Type B pancreatic cell (in vitro differentiated cells): ENCODE measurements around the gene AADACL3. TPM values are rescaled to one million over a fixed set of nuclear protein-coding genes. Genes with fewer than 3 reads are reported as not detected.

Experiments
- DNase-seq: peaks from one replicate; pipeline ENCODE4 v3.0.0; 2021; ENCODE audit warnings: mixed read lengths; ENCODE audit not compliant: unreplicated experiment; ENCODE audit errors: extremely low spot score
- H3K27ac Mint-ChIP-seq: 2 replicates; pipeline ENCODE4 v1.8.0; 2021; ENCODE audit warnings: mild to moderate bottlenecking, mixed read lengths
- H3K27me3 Mint-ChIP-seq: 2 replicates; pipeline ENCODE4 v1.8.0; 2021; ENCODE audit warnings: mixed read lengths
- H3K36me3 Mint-ChIP-seq: 2 replicates; pipeline ENCODE4 v1.8.0; 2021; ENCODE audit warnings: mixed read lengths
- H3K4me1 Mint-ChIP-seq: one replicate; pipeline ENCODE4 v1.8.0; 2021; ENCODE audit warnings: mixed read lengths; ENCODE audit not compliant: unreplicated experiment
- H3K4me3 Mint-ChIP-seq: 2 replicates; pipeline ENCODE4 v1.8.0; 2021; ENCODE audit warnings: mild to moderate bottlenecking, mixed read lengths
- H3K9me3 Mint-ChIP-seq: 2 replicates; pipeline ENCODE4 v1.8.0; 2021; ENCODE audit warnings: mixed read lengths
- CTCF ChIP-seq: fragments of 200-600 bp; sonication (generic); conservative IDR thresholded peaks from 2 replicates; pipeline ENCODE4 v1.5.0; 2021; ENCODE audit warnings: antibody characterized with exemption, mild to moderate bottlenecking
- total RNA-seq: library from RNA; stranded (reverse); gene quantifications from 2 replicates; pipeline ENCODE4 v1.2.1, GENCODE V29; 2021; ENCODE audit warnings: low replicate concordance

The AADACL3 gene
- total RNA-seq, 1 donor from 2014 or later: not detected

GRCh38 chr1:12748778-12749355 is 33.0 kb downstream of the AADACL3 start:
- H3K36me3 Mint-ChIP-seq: peaks cover 7% of the 10 kb centered on the region
- TF ChIP-seq CTCF: no peak
- peaks cover 31% of the 10 kb centered on the region for H3K27me3 Mint-ChIP-seq
- no peak overlapping the region for H3K27ac Mint-ChIP-seq
- H3K4me3 Mint-ChIP-seq: no peak overlapping the region
- peaks cover 8% of the 10 kb centered on the region for H3K4me1 Mint-ChIP-seq
- H3K9me3 Mint-ChIP-seq: peaks cover 34% of the 10 kb centered on the region
- no peak for DNase-seq

- peaks cover 28% of the 10 kb centered on the region for H3K27me3 Mint-ChIP-seq
- H3K36me3 Mint-ChIP-seq: no peaks in the 10 kb centered on the region
- H3K4me1 Mint-ChIP-seq: no peaks in the 10 kb centered on the region
- no peak for DNase-seq
- H3K9me3 Mint-ChIP-seq: peaks cover 12% of the 10 kb centered on the region
- TF ChIP-seq CTCF: no peak
- no peak overlapping the region for H3K27ac Mint-ChIP-seq
- no peak overlapping the region for H3K4me3 Mint-ChIP-seq
Measured at GRCh38 chr1:12754738-12755137, 38.8 kb downstream of the AADACL3 start.

GRCh38 chr1:12756273-12756672 is 40.4 kb downstream of the AADACL3 start:
- H3K27me3 Mint-ChIP-seq: peaks cover 25% of the 10 kb centered on the region
- H3K4me1 Mint-ChIP-seq: no peaks in the 10 kb centered on the region
- H3K36me3 Mint-ChIP-seq: no peaks in the 10 kb centered on the region
- TF ChIP-seq CTCF: no peak
- H3K27ac Mint-ChIP-seq: no peak overlapping the region
- peaks cover 4% of the 10 kb centered on the region for H3K9me3 Mint-ChIP-seq
- no peak overlapping the region for H3K4me3 Mint-ChIP-seq
- no peak for DNase-seq

GRCh38 chr1:12756768-12757413 is 41.0 kb downstream of the AADACL3 start:
- no peak for TF ChIP-seq CTCF
- DNase-seq: no peak
- Mint-ChIP-seq H3K4me3 (no peak overlapping the region), H3K4me1 (no peaks in the 10 kb centered on the region), H3K27me3 (peaks cover 25% of the 10 kb centered on the region), H3K27ac (no peak overlapping the region), H3K9me3 (peaks cover 4% of the 10 kb centered on the region), H3K36me3 (no peaks in the 10 kb centered on the region)

- H3K27ac Mint-ChIP-seq: no peak overlapping the region
Measured at GRCh38 chr1:12757836-12758235, 41.9 kb downstream of the AADACL3 start.

More at GRCh38 chr1:12757836-12758235, 41.9 kb downstream of the AADACL3 start:
- H3K27me3 Mint-ChIP-seq: peaks cover 25% of the 10 kb centered on the region
- DNase-seq: no peak
- peaks cover 4% of the 10 kb centered on the region for H3K9me3 Mint-ChIP-seq
- H3K36me3 Mint-ChIP-seq: no peaks in the 10 kb centered on the region
- H3K4me1 Mint-ChIP-seq: no peaks in the 10 kb centered on the region
- TF ChIP-seq CTCF: no peak
- no peak overlapping the region for H3K4me3 Mint-ChIP-seq
